CD14-positive monocyte (primary cell): ENCODE measurements around the gene SPSB1. TPM values are rescaled to one million over a fixed set of nuclear protein-coding genes. Genes with fewer than 3 reads are reported as not detected.

Experiments
- DNase-seq, 3 donors: peaks; one replicate each; pipeline ENCODE4 v3.0.0-alpha.2; 2011 to 2022
- H2AFZ ChIP-seq: 2 replicates; pipeline ENCODE4 v1.6.0; 2012; ENCODE audit warnings: mild to moderate bottlenecking, low read depth, low read length, inconsistent platforms; ENCODE audit not compliant: insufficient read depth, poor library complexity, severe bottlenecking
- H3K27ac ChIP-seq, 2 donors: 1 replicate in 1 of 2; 2 replicates in 1 of 2; pipeline ENCODE4 v1.5.1; 2012 to 2013; ENCODE audit warnings: low read length in 2 of 2, control low read depth in 1 of 2, inconsistent platforms in 1 of 2, low read depth in 1 of 2, mild to moderate bottlenecking in 1 of 2
- H3K27me3 ChIP-seq, 2 donors: one replicate each; pipeline versions ENCODE4 v1.6.0 to v1.6.1; 2011 to 2013; ENCODE audit warnings: low read length in 2 of 2; ENCODE audit not compliant: control insufficient read depth in 2 of 2, insufficient read depth in 2 of 2
- H3K36me3 ChIP-seq, 2 donors: replicated peaks in 1 of 2; 1 replicate in 1 of 2; 2 replicates in 1 of 2; pipeline versions ENCODE4 v1.5.1 to v1.6.1; 2012 to 2013; ENCODE audit warnings: low read length in 2 of 2, control low read depth in 1 of 2, inconsistent platforms in 1 of 2, mild to moderate bottlenecking in 1 of 2; ENCODE audit not compliant: insufficient read depth in 2 of 2, control insufficient read depth in 1 of 2
- H3K4me1 ChIP-seq, 2 donors: 1 replicate in 1 of 2; 2 replicates in 1 of 2; pipeline versions ENCODE4 v1.5.1 to v1.6.1; 2012 to 2013; ENCODE audit warnings: low read length in 2 of 2, control low read depth in 1 of 2, inconsistent platforms in 1 of 2, mild to moderate bottlenecking in 1 of 2, moderate library complexity in 1 of 2; ENCODE audit not compliant: insufficient read depth in 2 of 2, control insufficient read depth in 1 of 2
- H3K4me2 ChIP-seq: replicated peaks from 2 replicates; pipeline ENCODE3; 2012; ENCODE audit warnings: low read length, moderate library complexity, mild to moderate bottlenecking; ENCODE audit not compliant: poor library complexity, severe bottlenecking; ENCODE audit errors: extremely low read depth
- H3K4me3 ChIP-seq, 3 experiments: fragments of 200-600 bp in 1 of 3; sonication (generic) in 1 of 3; replicated peaks in 1 of 3; 1 replicate in 2 of 3; 2 replicates in 1 of 3; pipeline ENCODE4 v1.5.1; 2011 to 2013; ENCODE audit warnings: low read length in 3 of 3, mild to moderate bottlenecking in 3 of 3, control low read depth in 2 of 3, low read depth in 2 of 3, inconsistent platforms in 1 of 3, moderate library complexity in 1 of 3
- H3K79me2 ChIP-seq: 2 replicates; pipeline ENCODE4 v1.6.0; 2012; ENCODE audit warnings: mild to moderate bottlenecking, control low read depth, inconsistent platforms, low read length, moderate library complexity; ENCODE audit not compliant: insufficient read depth
- H3K9ac ChIP-seq: 2 replicates; pipeline ENCODE4 v1.6.0; 2017; ENCODE audit warnings: low read length, mild to moderate bottlenecking; ENCODE audit not compliant: insufficient read depth, poor library complexity, severe bottlenecking
- H3K9me3 ChIP-seq, 2 donors: replicated peaks in 1 of 2; 1 replicate in 1 of 2; 2 replicates in 1 of 2; pipeline versions ENCODE4 v1.5.1 to v1.6.1; 2012 to 2013; ENCODE audit warnings: low read length in 2 of 2, control low read depth in 1 of 2; ENCODE audit not compliant: control insufficient read depth in 1 of 2, insufficient read depth in 1 of 2
- H4K20me1 ChIP-seq: 2 replicates; pipeline ENCODE4 v1.6.0; 2012; ENCODE audit warnings: mild to moderate bottlenecking, low read length, control low read depth, moderate library complexity; ENCODE audit not compliant: insufficient read depth
- H3K27ac Mint-ChIP-seq, 7 donors: one replicate each; pipeline ENCODE4 v1.8.0; 2020; ENCODE audit warnings: mild to moderate bottlenecking in 7 of 7, mixed read lengths in 7 of 7, moderate library complexity in 6 of 7, inconsistent platforms in 2 of 7
- H3K27me3 Mint-ChIP-seq, 3 donors: one replicate each; pipeline ENCODE4 v1.8.0; 2021 to 2022; ENCODE audit warnings: low read depth in 3 of 3, mild to moderate bottlenecking in 3 of 3, mixed read lengths in 3 of 3, moderate library complexity in 3 of 3, inconsistent platforms in 1 of 3
- H3K36me3 Mint-ChIP-seq, 2 donors: one replicate each; pipeline ENCODE4 v1.8.0; 2020; ENCODE audit warnings: mixed read lengths in 2 of 2, inconsistent platforms in 1 of 2, mild to moderate bottlenecking in 1 of 2
- H3K4me1 Mint-ChIP-seq: one replicate; pipeline ENCODE4 v1.8.0; 2020; ENCODE audit warnings: mild to moderate bottlenecking, mixed read lengths
- H3K4me3 Mint-ChIP-seq, 2 donors: one replicate each; pipeline ENCODE4 v1.8.0; 2020; ENCODE audit warnings: mild to moderate bottlenecking in 2 of 2, mixed read lengths in 2 of 2, moderate library complexity in 1 of 2
- H3K9me3 Mint-ChIP-seq, 7 donors: one replicate each; pipeline ENCODE4 v1.8.0; 2020 to 2022; ENCODE audit warnings: mixed read lengths in 7 of 7, mild to moderate bottlenecking in 6 of 7, moderate library complexity in 6 of 7, inconsistent platforms in 2 of 7
- WGBS: methylation state at CpG from one replicate; pipeline ENCODE4 v1.1.5; 2013; ENCODE audit warnings: missing lambda C conversion rate; ENCODE audit not compliant: insufficient coverage; 5-methylcytosine and 5-hydroxymethylcytosine counted together
- intact Hi-C, 2 donors: fragments of 100-400 bp; cut with micrococcal nuclease; formaldehyde crosslinking; loops; one replicate each; pipeline versions ENCODE4 v1.15.0 to v1.15.1; 2023
- polyA plus RNA-seq, 3 donors: library from polyadenylated mRNA; depleted of rRNA in 1 of 3; unstranded in 2 of 3; stranded (reverse) in 1 of 3; fragments of 300-500 nt in 2 of 3; fragments of >200 nt in 1 of 3; fragmentation: Illumina TruSeq in 2 of 3; gene quantifications; 1 replicate in 2 of 3; 2 replicates in 1 of 3; pipeline ENCODE4 v1.2.3, GENCODE V29; 2012 to 2021
- TF ChIP-seq, protein P1 (sequence below): fragments of 200-600 bp; IDR thresholded peaks from one replicate; pipeline ENCODE4 v1.8.0; 2022; ENCODE audit warnings: antibody characterized with exemption, mild to moderate bottlenecking

Gene SPSB1
- polyA plus RNA-seq, 3 donors = 0.15 to 1.2 (median 0.29) TPM

- H3K9ac ChIP-seq = no peak overlapping the region
- no peaks in the 10 kb centered on the region for H3K36me3 Mint-ChIP-seq
These were observed 2.4 kb downstream of the SPSB1 start for GRCh38 chr1:9294910-9295636.

GRCh38 chr1:9295884-9296283 lies 3.2 kb downstream of the SPSB1 start:
- H4K20me1 ChIP-seq = no peaks in the 10 kb centered on the region
- H2AFZ ChIP-seq = no peak overlapping the region
- DNase-seq = no peak
- peaks cover 17 to 31% (median 26%) of the 10 kb centered on the region in 3 donors for H3K27me3 Mint-ChIP-seq
- H3K27me3 ChIP-seq = peaks cover 16 to 47% of the 10 kb centered on the region in 2 donors
- peaks cover 0 to 7% (median 0%) of the 10 kb centered on the region in 7 donors for H3K9me3 Mint-ChIP-seq
- H3K4me2 ChIP-seq = no peak overlapping the region
- no peak overlapping the region for H3K4me3 ChIP-seq
- H3K9ac ChIP-seq = no peak overlapping the region
- no peaks in the 10 kb centered on the region for H3K36me3 Mint-ChIP-seq
- TF ChIP-seq, protein P1, sequence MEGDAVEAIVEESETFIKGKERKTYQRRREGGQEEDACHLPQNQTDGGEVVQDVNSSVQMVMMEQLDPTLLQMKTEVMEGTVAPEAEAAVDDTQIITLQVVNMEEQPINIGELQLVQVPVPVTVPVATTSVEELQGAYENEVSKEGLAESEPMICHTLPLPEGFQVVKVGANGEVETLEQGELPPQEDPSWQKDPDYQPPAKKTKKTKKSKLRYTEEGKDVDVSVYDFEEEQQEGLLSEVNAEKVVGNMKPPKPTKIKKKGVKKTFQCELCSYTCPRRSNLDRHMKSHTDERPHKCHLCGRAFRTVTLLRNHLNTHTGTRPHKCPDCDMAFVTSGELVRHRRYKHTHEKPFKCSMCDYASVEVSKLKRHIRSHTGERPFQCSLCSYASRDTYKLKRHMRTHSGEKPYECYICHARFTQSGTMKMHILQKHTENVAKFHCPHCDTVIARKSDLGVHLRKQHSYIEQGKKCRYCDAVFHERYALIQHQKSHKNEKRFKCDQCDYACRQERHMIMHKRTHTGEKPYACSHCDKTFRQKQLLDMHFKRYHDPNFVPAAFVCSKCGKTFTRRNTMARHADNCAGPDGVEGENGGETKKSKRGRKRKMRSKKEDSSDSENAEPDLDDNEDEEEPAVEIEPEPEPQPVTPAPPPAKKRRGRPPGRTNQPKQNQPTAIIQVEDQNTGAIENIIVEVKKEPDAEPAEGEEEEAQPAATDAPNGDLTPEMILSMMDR = no peak
- H3K9me3 ChIP-seq = no peaks in the 10 kb centered on the region
- H3K4me1 Mint-ChIP-seq = peaks cover 16% of the 10 kb centered on the region
- H3K27ac Mint-ChIP-seq = no peak overlapping the region
- 85% methylated on average over 8 of the region's 9 CpGs for WGBS
- H3K79me2 ChIP-seq = no peaks in the 10 kb centered on the region
- intact Hi-C loops = no loop called here
- no peaks in the 10 kb centered on the region for H3K36me3 ChIP-seq
- peak overlapping the region in 1 of 2 donors; percentile 75 for H3K4me3 Mint-ChIP-seq
- H3K27ac ChIP-seq = no peak overlapping the region
- peaks cover 23 to 26% of the 10 kb centered on the region in 2 donors for H3K4me1 ChIP-seq

More at GRCh38 chr1:9294910-9295636, 2.4 kb downstream of the SPSB1 start:
- TF ChIP-seq, protein P1 = no peak
- Mint-ChIP-seq H3K4me1 (peaks cover 15% of the 10 kb centered on the region), H3K9me3 (peaks cover 0 to 7% (median 0%) of the 10 kb centered on the region in 7 donors), H3K27ac (peak overlapping the region in 1 of 7 donors; percentile 45), H3K4me3 (peak overlapping the region in 1 of 2 donors; percentile 75), H3K27me3 (peaks cover 19 to 31% (median 27%) of the 10 kb centered on the region in 3 donors)
- H3K4me3 ChIP-seq = no peak overlapping the region
- H3K27me3 ChIP-seq = peaks cover 16 to 47% of the 10 kb centered on the region in 2 donors
- intact Hi-C loops = loop anchor here in 1 of 2 donors (5.0 kb wide), 1 partner anchor 63 kb away; the partner anchor contains the start of gene H6PD
- no peaks in the 10 kb centered on the region for H3K9me3 ChIP-seq
- peaks cover 17 to 26% of the 10 kb centered on the region in 2 donors for H3K4me1 ChIP-seq
- DNase-seq = no peak
- H3K79me2 ChIP-seq = no peaks in the 10 kb centered on the region
- WGBS = 96% methylated on average over 4 of the region's 10 CpGs
- no peaks in the 10 kb centered on the region for H3K36me3 ChIP-seq
- H3K4me2 ChIP-seq = no peak overlapping the region
- no peak overlapping the region for H3K27ac ChIP-seq
- H2AFZ ChIP-seq = no peak overlapping the region
- H4K20me1 ChIP-seq = no peaks in the 10 kb centered on the region
